GM12864 (cell line): Measurements from ENCODE around the gene FGFR1OP2.

Experiments
- DNase-seq: peaks from one replicate; pipeline ENCODE4 v3.0.0-alpha.2; 2011; ENCODE audit warnings: low read depth
- H3K4me3 ChIP-seq: 2 replicates; pipeline ENCODE4 v1.5.1; 2011; ENCODE audit warnings: mild to moderate bottlenecking, low read depth, low read length, control low read depth
- CTCF ChIP-seq: IDR thresholded peaks from 2 replicates; pipeline ENCODE4 v1.5.1; 2011; ENCODE audit warnings: low read depth, mild to moderate bottlenecking, moderate library complexity, low read length, control low read depth, inconsistent platforms; ENCODE audit errors: missing control alignments

The FGFR1OP2 gene

GRCh38 chr12:26906704-26907103, 31.6 kb upstream of the FGFR1OP2 start:
- no peak for TF ChIP-seq CTCF
- H3K4me3 ChIP-seq: no peak overlapping the region
- DNase-seq: no peak

GRCh38 chr12:26918321-26919215, 19.7 kb upstream of the FGFR1OP2 start:
- DNase-seq: no peak
- no peak for TF ChIP-seq CTCF
- no peak overlapping the region for H3K4me3 ChIP-seq

- DNase-seq: no peak
- no peak for TF ChIP-seq CTCF
- no peak overlapping the region for H3K4me3 ChIP-seq
These were observed 19.1 kb upstream of the FGFR1OP2 start for GRCh38 chr12:26919216-26919555.

GRCh38 chr12:26921886-26922285, 16.4 kb upstream of the FGFR1OP2 start:
- no peak for TF ChIP-seq CTCF
- no peak for DNase-seq
- H3K4me3 ChIP-seq: no peak overlapping the region

GRCh38 chr12:26928661-26929060, 9.6 kb upstream of the FGFR1OP2 start:
- no peak for DNase-seq
- no peak for TF ChIP-seq CTCF
- H3K4me3 ChIP-seq: no peak overlapping the region

GRCh38 chr12:26929590-26929989, 8.7 kb upstream of the FGFR1OP2 start:
- no peak for TF ChIP-seq CTCF
- no peak overlapping the region for H3K4me3 ChIP-seq
- DNase-seq: no peak
